ENCODE results near the gene DNASE1.

The DNASE1 gene

DNA sequence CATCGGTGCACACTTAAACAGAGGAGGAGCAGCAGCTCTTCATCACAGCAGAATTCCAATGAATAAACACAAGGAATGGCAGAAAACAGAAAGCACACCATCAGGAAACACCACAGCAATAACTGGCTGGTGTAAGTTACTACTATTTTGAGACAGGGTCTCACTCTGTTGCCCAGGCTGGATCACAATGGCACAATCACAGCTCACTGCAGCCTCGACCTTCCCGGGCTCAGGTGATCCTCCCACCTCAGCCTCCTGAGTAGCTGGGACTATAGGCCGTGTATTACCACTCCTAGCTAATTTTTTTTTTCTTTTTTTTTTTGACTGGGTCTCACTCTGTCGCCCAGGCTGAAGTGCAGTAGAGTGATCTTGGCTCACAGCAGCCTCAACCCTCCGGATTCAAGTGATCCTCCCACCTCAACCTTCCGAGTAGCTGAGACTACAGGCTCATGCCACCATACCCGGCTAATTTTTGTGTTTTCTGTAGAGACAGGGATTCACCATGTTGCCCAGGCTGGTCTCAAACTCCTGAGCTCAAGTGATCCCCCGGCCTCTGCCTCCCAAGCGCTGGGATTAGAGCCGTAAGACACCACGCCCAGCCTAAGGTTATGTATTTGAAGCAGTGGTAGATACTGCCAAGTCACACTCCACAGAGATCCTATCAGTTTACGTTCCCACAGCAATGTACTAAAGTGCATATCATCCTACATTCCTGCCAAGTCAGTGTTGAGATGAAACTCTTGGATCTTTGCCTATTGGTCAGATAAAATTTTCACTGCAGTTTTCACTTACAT is 42.1 kb downstream of the DNASE1 start:
- DNase-seq (ENCODE audit: low spot score): no peak

DNA sequence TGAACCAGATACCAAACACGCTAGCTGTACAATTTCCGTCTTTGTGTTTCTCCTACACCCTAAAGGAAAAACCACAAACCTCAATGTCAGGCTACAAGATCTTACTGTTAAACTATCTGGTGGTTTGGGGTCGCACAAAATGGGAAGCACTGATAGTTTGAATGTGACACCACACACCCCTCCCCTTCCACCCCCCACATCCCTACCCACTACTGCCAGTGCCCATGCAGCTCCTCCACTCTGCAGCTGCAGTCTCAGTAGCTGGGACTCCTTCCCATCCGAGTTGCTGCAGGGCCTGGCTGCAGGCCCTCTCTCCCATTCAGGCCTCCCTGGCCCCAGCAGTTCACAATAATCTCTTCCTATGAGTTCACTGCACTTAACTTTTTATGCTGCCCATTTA is 44.5 kb downstream of the DNASE1 start:
- DNase-seq (ENCODE audit: low spot score): no peak

DNA sequence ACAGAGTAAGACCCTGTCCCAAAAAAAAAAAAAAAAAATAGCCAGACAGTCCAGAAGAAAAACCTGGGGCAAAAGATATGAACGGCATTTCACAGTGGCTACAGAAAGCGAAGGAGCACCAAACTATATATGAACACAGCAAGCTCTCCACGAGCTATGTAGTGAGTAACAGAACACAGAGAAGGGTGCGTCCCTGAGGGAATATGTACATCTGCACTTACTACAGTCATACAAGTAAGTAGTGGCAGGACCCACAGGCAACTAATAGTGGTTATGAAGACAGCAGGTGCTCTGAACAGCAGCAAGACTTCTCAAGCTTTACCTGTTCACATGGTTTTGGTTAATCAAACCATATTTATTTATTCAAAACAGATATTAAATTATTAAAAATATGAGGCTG is 47.0 kb downstream of the DNASE1 start:
- no peak for DNase-seq (ENCODE audit: low spot score)

DNA sequence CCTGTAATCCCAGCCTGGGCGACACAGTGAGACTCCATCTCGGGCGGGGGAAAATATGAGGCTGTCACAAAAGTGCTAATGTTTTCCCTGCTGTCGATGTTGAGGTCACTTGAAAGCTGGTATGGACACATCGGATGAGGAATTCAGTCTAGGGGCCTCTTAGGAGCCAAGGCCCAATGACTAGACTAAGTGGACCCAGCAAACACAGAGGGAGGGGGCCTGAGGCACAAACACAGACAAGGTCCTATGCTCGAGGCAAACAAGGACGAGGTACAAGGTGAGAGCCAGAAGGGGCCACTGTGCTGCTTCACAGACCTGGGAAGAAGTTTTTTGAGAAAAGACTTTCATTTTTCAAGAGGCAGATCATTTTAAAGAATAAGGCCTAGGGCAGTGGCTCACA is 47.6 kb downstream of the DNASE1 start:
- no peak for DNase-seq (ENCODE audit: low spot score)

DNA sequence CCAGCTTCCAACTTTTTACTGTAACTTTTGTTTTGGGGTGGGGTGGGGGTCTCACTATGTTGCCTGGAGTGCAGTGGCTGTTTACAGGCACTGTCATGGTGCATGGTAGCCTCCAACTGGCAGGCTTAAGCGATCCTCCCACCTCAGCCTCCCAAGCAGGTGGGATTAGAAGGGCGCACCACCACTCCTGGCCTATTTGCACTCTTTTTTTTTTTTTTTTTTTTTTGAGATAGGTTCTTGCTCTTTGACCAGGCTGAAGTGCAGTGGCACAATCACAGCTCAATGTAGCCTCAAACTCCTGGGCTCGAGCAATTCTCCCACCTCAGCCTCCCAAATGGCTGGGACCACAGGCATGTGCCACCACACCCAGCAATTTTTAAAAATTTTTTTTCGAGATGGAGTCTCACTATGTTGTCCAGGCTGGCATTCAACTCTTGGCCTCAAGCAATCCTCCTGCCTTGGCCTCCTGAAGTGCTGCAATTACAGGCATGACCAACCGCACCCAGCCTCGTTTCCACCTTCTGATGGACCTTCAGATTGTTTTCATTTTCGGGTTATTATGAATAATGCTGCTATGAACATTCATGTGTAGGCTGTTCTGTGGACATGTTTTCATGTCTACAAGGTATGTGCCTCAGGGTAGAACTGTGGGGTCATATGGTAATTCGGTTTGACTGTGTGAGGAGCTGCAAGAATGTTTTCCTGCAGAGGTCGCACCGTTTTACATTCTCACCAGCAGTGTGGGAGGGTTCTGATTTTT is 51.9 kb downstream of the DNASE1 start:
- no peak for DNase-seq (ENCODE audit: low spot score)
